A673 (cell line): Measurements from ENCODE around the gene TSGA10.

Experiments used
- CTCF ChIP-seq: fragments of 300-800, 200-600 bp; sonication (generic); conservative IDR thresholded peaks from 2 replicates; pipeline ENCODE4 v1.5.1; 2017; ENCODE audit warnings: low read depth, mild to moderate bottlenecking, antibody characterized with exemption, low read length, moderate library complexity, mixed read lengths
- EZH2 ChIP-seq: fragments of 200-600 bp; sonication (generic); IDR thresholded peaks from 2 replicates; pipeline ENCODE4 v1.6.1; 2017; ENCODE audit warnings: borderline replicate concordance, low read depth, mild to moderate bottlenecking, mixed read lengths, antibody characterized with exemption, low read length; ENCODE audit not compliant: poor library complexity, severe bottlenecking

- no peak for TF ChIP-seq CTCF
- TF ChIP-seq EZH2, result no peak
Observed at GRCh38 chr2:99198103-99198841, 43.5 kb upstream of the TSGA10 start.
